Neutrophil (primary cell): ENCODE measurements around the gene AFDN.

Source experiments
- H3K27ac ChIP-seq: fragments of 200-600 bp; sonication (generic); 2 replicates; pipeline ENCODE4 v1.5.1; 2016; ENCODE audit warnings: mild to moderate bottlenecking, moderate library complexity
- H3K27me3 ChIP-seq: fragments of 200-600 bp; sonication (generic); 2 replicates; pipeline ENCODE4 v1.6.0; 2016; ENCODE audit warnings: mild to moderate bottlenecking
- H3K36me3 ChIP-seq: fragments of 200-600 bp; sonication (generic); 2 replicates; pipeline ENCODE4 v1.5.1; 2017
- H3K4me1 ChIP-seq, 2 experiments: fragments of 200-600 bp in 1 of 2; sonication (generic) in 1 of 2; 1 replicate in 1 of 2; 2 replicates in 1 of 2; pipeline versions ENCODE4 v1.5.1 to v1.6.1; 2013 to 2016; ENCODE audit warnings: low read depth in 1 of 2, low read length in 1 of 2, mild to moderate bottlenecking in 1 of 2, moderate library complexity in 1 of 2; ENCODE audit not compliant: control insufficient read depth in 1 of 2, insufficient read depth in 1 of 2
- H3K4me3 ChIP-seq, 2 experiments: fragments of 200-600 bp in 1 of 2; sonication (generic) in 1 of 2; 1 replicate in 1 of 2; 2 replicates in 1 of 2; pipeline ENCODE4 v1.5.1; 2013 to 2016; ENCODE audit warnings: low read depth in 1 of 2, low read length in 1 of 2, mild to moderate bottlenecking in 1 of 2, moderate library complexity in 1 of 2
- H3K9me3 ChIP-seq: fragments of 200-600 bp; sonication (generic); 2 replicates; pipeline ENCODE4 v1.5.1; 2016
- CTCF ChIP-seq: fragments of 200-600 bp; sonication (generic); IDR thresholded peaks from 2 replicates; pipeline ENCODE4 v1.5.1; 2016; ENCODE audit warnings: antibody characterized with exemption

Gene AFDN

DNA sequence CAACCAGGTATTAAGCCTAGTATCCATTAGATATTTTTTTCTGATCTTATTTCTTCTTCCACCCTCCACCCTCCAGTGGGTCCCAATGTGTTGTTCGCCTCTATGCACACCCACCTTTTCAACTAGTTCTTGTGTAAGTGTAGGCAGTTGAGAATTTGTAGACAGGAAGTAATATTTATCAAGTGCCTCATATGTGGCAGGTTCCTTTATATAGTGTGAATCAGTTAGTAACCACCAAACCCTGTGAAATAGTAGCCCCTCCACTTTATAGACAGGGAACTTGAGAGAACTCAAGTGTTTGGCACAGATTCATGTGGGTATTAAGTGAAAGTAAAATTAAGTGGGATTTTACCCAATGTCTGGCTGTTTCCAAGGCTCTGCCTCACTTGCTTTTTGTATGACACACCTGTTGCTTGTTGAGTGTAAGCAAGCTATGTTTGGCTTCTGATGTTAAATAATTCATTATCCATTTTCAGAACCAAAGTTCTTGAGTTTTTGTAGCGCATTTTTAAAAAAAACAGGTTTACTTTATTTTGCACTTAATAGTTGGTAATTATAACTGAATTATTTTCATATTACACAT, 24.8 kb downstream of the AFDN start:
- Histone ChIP-seq H3K9me3 (no peaks in the 10 kb centered on the region), H3K27ac (no peak overlapping the region), H3K36me3 (no peaks in the 10 kb centered on the region), H3K4me1 (no peaks in the 10 kb centered on the region), H3K4me3 (no peak overlapping the region), H3K27me3 (peaks cover 28% of the 10 kb centered on the region)
- TF ChIP-seq CTCF, result no peak

- Histone ChIP-seq H3K27ac (no peak overlapping the region), H3K27me3 (peaks cover 19% of the 10 kb centered on the region), H3K4me1 (no peaks in the 10 kb centered on the region), H3K36me3 (no peaks in the 10 kb centered on the region), H3K4me3 (no peak overlapping the region), H3K9me3 (no peaks in the 10 kb centered on the region)
- no peak for TF ChIP-seq CTCF
Measured at GRCh38 chr6:167855825-167856425, 29.2 kb downstream of the AFDN start.

GRCh38 chr6:167856474-167856873, 29.8 kb downstream of the AFDN start:
- Histone ChIP-seq H3K4me3 (no peak overlapping the region), H3K9me3 (no peaks in the 10 kb centered on the region), H3K4me1 (no peaks in the 10 kb centered on the region), H3K27ac (no peak overlapping the region), H3K27me3 (peaks cover 19% of the 10 kb centered on the region), H3K36me3 (no peaks in the 10 kb centered on the region)
- TF ChIP-seq CTCF, result no peak

GRCh38 chr6:167856999-167857660, 30.4 kb downstream of the AFDN start:
- TF ChIP-seq CTCF, result no peak
- H3K4me3 ChIP-seq, result no peak overlapping the region
- H3K9me3 ChIP-seq, result no peaks in the 10 kb centered on the region
- no peak overlapping the region for H3K27ac ChIP-seq
- H3K27me3 ChIP-seq, result peaks cover 13% of the 10 kb centered on the region
- no peaks in the 10 kb centered on the region for H3K36me3 ChIP-seq
- H3K4me1 ChIP-seq, result no peaks in the 10 kb centered on the region

DNA sequence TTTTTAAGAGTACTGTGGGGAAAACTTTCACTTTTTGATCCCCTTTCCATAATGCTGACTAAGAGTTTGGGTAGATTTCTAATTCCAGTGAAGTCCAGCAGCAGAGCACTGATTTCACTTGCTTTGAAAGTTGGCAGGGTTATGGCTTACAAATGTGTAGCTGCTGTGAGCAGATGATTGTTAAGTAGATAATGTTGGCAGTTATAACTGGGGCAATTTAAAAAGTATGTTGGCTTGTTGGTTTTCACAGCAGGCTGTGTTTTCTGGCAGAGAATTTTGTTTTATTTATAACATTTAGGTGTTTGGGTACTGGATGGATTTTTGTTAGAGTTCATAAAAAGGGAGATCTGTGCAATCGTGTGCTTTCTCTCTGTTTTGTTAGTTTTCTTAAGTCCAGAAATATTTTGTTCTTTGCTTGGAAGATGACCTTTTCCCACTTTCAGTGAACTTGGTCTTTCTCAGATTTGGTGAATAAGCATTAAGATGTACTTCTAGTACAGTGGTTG, 31.4 kb downstream of the AFDN start:
- Histone ChIP-seq H3K4me1 (no peaks in the 10 kb centered on the region), H3K36me3 (no peaks in the 10 kb centered on the region), H3K9me3 (no peaks in the 10 kb centered on the region), H3K27me3 (peaks cover 13% of the 10 kb centered on the region), H3K4me3 (no peak overlapping the region), H3K27ac (no peak overlapping the region)
- no peak for TF ChIP-seq CTCF
